Sigmoid colon (tissue), 7 donors: ENCODE data around the gene ZNF2. TPM values are rescaled to one million over a fixed set of nuclear protein-coding genes. Genes with fewer than 3 reads are reported as not detected.
A peak's percentile ranks its signal among the peaks of the same experiment; 100 is the strongest.

Experiments
- DNase-seq: peaks from one replicate; pipeline ENCODE4 v3.0.0-alpha.2; 2019
- H3K27ac ChIP-seq, 4 donors: fragments of 200-600 bp; sonication (generic); one replicate each; pipeline ENCODE4 v1.5.1; 2016 to 2019; ENCODE audit warnings: mild to moderate bottlenecking in 1 of 4
- H3K27me3 ChIP-seq, 3 donors: fragments of 200-600 bp; sonication (generic); one replicate each; pipeline ENCODE4 v1.5.1; 2019; ENCODE audit warnings: mild to moderate bottlenecking in 1 of 3
- H3K36me3 ChIP-seq, 4 donors: fragments of 200-600 bp; sonication (generic); one replicate each; pipeline ENCODE4 v1.5.1; 2016 to 2019
- H3K4me1 ChIP-seq, 4 donors: fragments of 200-600 bp; sonication (generic); one replicate each; pipeline ENCODE4 v1.5.1; 2017 to 2019
- H3K4me3 ChIP-seq, 4 donors: fragments of 200-600 bp; sonication (generic); one replicate each; pipeline ENCODE4 v1.5.1; 2017 to 2019; ENCODE audit warnings: mild to moderate bottlenecking in 2 of 4, moderate library complexity in 1 of 4
- H3K9me3 ChIP-seq, 4 donors: fragments of 200-600 bp in 3 of 4; sonication (generic) in 3 of 4; one replicate each; pipeline versions ENCODE4 v1.5.1 to v1.6.1; 2013 to 2019
- EP300 ChIP-seq, 4 donors: sonication (generic); formaldehyde crosslinking; IDR thresholded peaks; one replicate each; pipeline ENCODE4 v1.6.1; 2017; ENCODE audit warnings: antibody characterized with exemption in 4 of 4
- POLR2A ChIP-seq, 2 donors: fragments of 450-650 bp; IDR thresholded peaks; one replicate each; pipeline ENCODE4 v1.6.1; 2016; ENCODE audit warnings: antibody characterized with exemption in 2 of 2, mild to moderate bottlenecking in 2 of 2, moderate library complexity in 2 of 2
- POLR2AphosphoS5 ChIP-seq, 4 donors: sonication (generic); formaldehyde crosslinking; IDR thresholded peaks; one replicate each; pipeline ENCODE4 v1.6.1; 2017; ENCODE audit warnings: antibody characterized with exemption in 4 of 4
- WGBS, 2 donors: extraction: QIAGEN DNeasy Blood & Tissue Kit; methylation state at CpG; one replicate each; pipeline ENCODE4 v1.1.7; 2013; 5-methylcytosine and 5-hydroxymethylcytosine counted together
- intact Hi-C: fragments of 100-400 bp; cut with DNase I; formaldehyde crosslinking; loops from one replicate; pipeline ENCODE4 v1.15.1; 2023
- polyA plus RNA-seq, 3 donors: library from polyadenylated mRNA; stranded (reverse); fragments of 200-250 nt; gene quantifications; one replicate each; pipeline ENCODE4 v1.2.3, GENCODE V29; 2013
- total RNA-seq, 4 donors: library from RNA; depleted of rRNA; stranded (reverse); fragments of >200 nt; gene quantifications; one replicate each; pipeline ENCODE4 v1.1.0, GENCODE V29; 2016
- TF ChIP-seq, protein P1 (sequence below), 4 experiments: fragments of 450-650 bp in 3 of 4; fragments of 200-600 bp in 1 of 4; IDR thresholded peaks; one replicate each; pipeline ENCODE4 v1.5.1; 2016 to 2019; ENCODE audit warnings: antibody characterized with exemption in 4 of 4, mild to moderate bottlenecking in 3 of 4, moderate library complexity in 2 of 4
- donor health status: healthy with polysubstance abuse.
- donor health status: Bipolar disorder and iron deficiency.
- donor health status: healthy.

The ZNF2 gene
- total RNA-seq (1 to 10 TPM; 2.5 to 5.8 (median 3.3) TPM), polyA plus RNA-seq (1 to 10 TPM in 2 of 3 donors, not detected in 1; 1.6 to 2.1 TPM)

DNA sequence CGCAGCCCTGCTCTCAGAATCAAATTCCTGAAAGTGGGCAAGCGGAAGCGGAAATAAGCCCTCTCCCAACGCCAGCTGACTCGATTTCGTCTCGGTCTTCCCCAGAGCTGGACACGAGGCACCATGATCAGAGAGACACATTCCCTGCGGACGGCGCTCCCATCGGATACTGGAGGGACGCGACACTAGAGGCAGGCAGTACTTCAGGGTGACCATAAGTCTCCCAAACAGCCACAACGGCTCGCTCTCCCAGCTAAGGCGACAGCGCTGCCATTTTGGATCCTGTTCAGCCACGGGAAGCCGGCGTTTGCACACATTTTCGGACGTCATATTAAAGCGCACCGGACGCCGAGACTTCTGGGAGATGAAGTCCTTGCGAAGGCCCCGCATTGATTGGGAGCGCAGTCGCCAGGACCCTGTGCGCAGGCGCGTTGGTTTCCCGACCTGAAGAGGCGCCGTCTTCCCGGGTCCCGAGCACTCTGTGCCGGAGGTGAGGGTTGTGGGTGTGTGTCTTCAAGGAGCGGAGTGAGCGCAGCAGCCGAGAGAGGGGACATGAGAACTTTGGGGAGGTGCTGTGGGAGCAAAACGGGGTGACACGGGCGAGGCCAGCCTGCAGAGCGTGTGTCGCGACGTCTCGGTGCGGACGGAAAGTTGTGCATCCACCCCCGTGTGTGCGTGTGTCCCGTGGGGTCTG is at the start of gene ZNF2:
TSS of gene ZNF2 (plus strand) at position 439 of the 694 bp plus-strand sequence. CDS start 10,418 bp downstream, outside the sequence.
- Histone ChIP-seq H3K4me3 (peak within 1 kb of the TSS; percentile 66 to 82 (median 72)), H3K36me3 (no peaks in the 10 kb centered on the region), H3K9me3 (no peaks in the 10 kb centered on the region), H3K27ac (peak within 1 kb of the TSS; percentile 90 to 97 (median 91)), H3K27me3 (no peaks in the 10 kb centered on the region), H3K4me1 (peaks cover 0 to 24% (median 18%) of the 10 kb centered on the region in 4 donors)
- TF ChIP-seq POLR2A (IDR thresholded peaks at IDR 0.05) (peak; percentile 32 to 49), POLR2AphosphoS5 (IDR thresholded peaks at IDR 0.05) (peak; percentile 79 to 87 (median 86)), EP300 (IDR thresholded peaks at IDR 0.05) (no peak)
- TF ChIP-seq, protein P1, sequence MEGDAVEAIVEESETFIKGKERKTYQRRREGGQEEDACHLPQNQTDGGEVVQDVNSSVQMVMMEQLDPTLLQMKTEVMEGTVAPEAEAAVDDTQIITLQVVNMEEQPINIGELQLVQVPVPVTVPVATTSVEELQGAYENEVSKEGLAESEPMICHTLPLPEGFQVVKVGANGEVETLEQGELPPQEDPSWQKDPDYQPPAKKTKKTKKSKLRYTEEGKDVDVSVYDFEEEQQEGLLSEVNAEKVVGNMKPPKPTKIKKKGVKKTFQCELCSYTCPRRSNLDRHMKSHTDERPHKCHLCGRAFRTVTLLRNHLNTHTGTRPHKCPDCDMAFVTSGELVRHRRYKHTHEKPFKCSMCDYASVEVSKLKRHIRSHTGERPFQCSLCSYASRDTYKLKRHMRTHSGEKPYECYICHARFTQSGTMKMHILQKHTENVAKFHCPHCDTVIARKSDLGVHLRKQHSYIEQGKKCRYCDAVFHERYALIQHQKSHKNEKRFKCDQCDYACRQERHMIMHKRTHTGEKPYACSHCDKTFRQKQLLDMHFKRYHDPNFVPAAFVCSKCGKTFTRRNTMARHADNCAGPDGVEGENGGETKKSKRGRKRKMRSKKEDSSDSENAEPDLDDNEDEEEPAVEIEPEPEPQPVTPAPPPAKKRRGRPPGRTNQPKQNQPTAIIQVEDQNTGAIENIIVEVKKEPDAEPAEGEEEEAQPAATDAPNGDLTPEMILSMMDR (IDR thresholded peaks at IDR 0.05), result no peak
- WGBS, 2 donors, result 0% methylated on average over 56 of the region's 56 CpGs
- intact Hi-C loops, result loop anchor here (2.0 to 10.0 kb wide), 3 partner anchors 43 to 1099 kb away; partner anchors contain the start of genes CIAO1, FAHD2A and TMEM127
- peak; percentile 99 for DNase-seq

- Histone ChIP-seq H3K27me3 (no peaks in the 10 kb centered on the region), H3K9me3 (no peaks in the 10 kb centered on the region), H3K36me3 (peaks cover 0 to 13% (median 0%) of the 10 kb centered on the region in 4 donors), H3K27ac (peak overlapping the region; percentile 89 to 95 (median 92)), H3K4me1 (peaks cover 0 to 35% (median 26%) of the 10 kb centered on the region in 4 donors), H3K4me3 (peak overlapping the region; percentile 75 to 94 (median 84))
- DNase-seq, result no peak
- 1 to 4% methylated on average over 11 of the region's 11 CpGs for WGBS, 2 donors
- intact Hi-C loops, result loop anchor here (1.0 kb wide), 2 partner anchors 39 to 86 kb away; partner anchors contain the start of gene ZNF892
- TF ChIP-seq EP300 (IDR thresholded peaks at IDR 0.05), result no peak
- no peak for TF ChIP-seq POLR2A (IDR thresholded peaks at IDR 0.05)
- TF ChIP-seq POLR2AphosphoS5 (IDR thresholded peaks at IDR 0.05), result no peak
- TF ChIP-seq, protein P1 (IDR thresholded peaks at IDR 0.05), result no peak
These were observed 44.6 kb upstream of the ZNF2 start for GRCh38 chr2:95121093-95121406.

DNA sequence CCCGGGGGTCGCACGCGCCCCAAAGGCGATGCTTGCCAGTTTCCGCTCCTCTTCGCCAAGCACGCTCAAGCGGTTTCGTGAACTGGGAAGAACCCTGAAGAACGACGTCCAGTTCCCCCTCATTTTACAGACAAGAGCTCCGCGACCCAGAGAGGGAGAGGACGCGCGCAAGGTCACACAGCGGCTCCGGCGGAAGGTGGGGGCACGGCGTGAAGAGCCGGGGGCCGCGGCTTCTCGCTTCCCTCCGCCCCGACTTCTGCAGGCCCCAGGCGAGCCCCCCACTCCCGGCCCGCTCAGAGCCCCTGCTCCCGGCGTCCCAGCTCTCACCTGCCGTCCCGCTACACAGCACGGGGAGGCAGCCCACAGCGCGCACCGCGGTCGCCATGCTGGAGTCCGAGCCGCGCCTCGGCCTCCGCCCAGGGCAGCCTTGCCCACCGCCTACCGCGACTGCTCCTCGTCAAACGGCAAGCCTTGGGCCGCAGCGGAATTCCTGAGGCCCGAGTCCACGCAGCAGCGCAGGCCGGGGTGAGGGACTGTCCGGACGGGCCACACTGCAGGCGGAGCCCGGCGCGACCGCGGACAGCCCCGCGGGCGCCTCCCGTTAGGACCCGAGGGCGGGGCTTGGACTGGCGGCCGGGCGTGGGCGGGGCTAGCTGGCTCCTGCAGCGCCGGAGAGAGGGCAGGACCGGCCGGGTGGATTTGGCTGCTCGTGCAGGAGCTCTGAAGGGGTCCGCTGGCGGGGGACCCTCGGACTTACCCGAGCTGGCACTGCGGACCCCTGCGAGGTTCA is 44.0 kb upstream of the ZNF2 start, which contains the start of gene MRPS5:
TSS of gene MRPS5 (minus strand) at position 402 of the 790 bp plus-strand sequence. CDS start at position 385, 17 bp downstream.
- H3K4me1 ChIP-seq, result peaks cover 0 to 35% (median 26%) of the 10 kb centered on the region in 4 donors
- H3K27ac ChIP-seq, result peak within 1 kb of the TSS; percentile 89 to 95 (median 92)
- no peaks in the 10 kb centered on the region for H3K9me3 ChIP-seq
- DNase-seq, result peak; percentile 87
- TF ChIP-seq, protein P1 (IDR thresholded peaks at IDR 0.05), result no peak
- TF ChIP-seq EP300 (IDR thresholded peaks at IDR 0.05) (no peak), POLR2AphosphoS5 (IDR thresholded peaks at IDR 0.05) (peak; percentile 57 to 80 (median 73))
- no peaks in the 10 kb centered on the region for H3K27me3 ChIP-seq
- peak within 1 kb of the TSS; percentile 75 to 94 (median 84) for H3K4me3 ChIP-seq
- 0% methylated on average over 86 of the region's 86 CpGs for WGBS, 2 donors
- peaks cover 0 to 8% (median 0%) of the 10 kb centered on the region in 4 donors for H3K36me3 ChIP-seq
- intact Hi-C loops, result loop anchor here (1.0 kb wide), 2 partner anchors 39 to 86 kb away; partner anchors contain the start of gene ZNF892

DNA sequence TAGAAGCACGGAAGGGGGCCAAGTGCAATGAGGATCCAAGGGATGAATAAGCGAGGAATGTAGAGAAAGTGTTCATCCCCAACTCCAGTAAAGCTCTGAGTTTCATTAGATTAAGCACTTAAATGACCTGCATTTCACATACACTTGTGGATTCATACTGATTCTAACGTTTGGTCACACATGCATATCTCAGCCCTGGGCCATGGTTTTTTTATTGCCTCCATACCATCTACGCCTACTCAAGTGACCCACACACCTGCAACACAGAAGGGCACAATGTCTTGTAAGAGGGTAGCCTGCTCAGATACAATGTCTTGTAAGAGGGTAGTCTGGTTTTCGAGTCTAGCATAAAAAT is 43.4 kb upstream of the ZNF2 start:
- 9 to 26% methylated on average over 5 of the region's 5 CpGs for WGBS, 2 donors
- intact Hi-C loops, result no loop called here
- no peaks in the 10 kb centered on the region for H3K27me3 ChIP-seq

More for the DNA sequence above, 43.4 kb upstream of the ZNF2 start:
- Histone ChIP-seq H3K4me3 (peak overlapping the region; percentile 75 to 94 (median 84)), H3K9me3 (no peaks in the 10 kb centered on the region), H3K27ac (peak overlapping the region; percentile 89 to 95 (median 92)), H3K4me1 (peaks cover 0 to 35% (median 26%) of the 10 kb centered on the region in 4 donors), H3K36me3 (peaks cover 0 to 2% (median 0%) of the 10 kb centered on the region in 4 donors)
- TF ChIP-seq, protein P1 (IDR thresholded peaks at IDR 0.05), result no peak
- TF ChIP-seq POLR2A (IDR thresholded peaks at IDR 0.05) (no peak), POLR2AphosphoS5 (IDR thresholded peaks at IDR 0.05) (no peak), EP300 (IDR thresholded peaks at IDR 0.05) (no peak)
- no peak for DNase-seq
